SH-SY5Y (cell line): Measurements from ENCODE around the gene HOXC11.

Experiments
- GATA2 ChIP-seq: IDR thresholded peaks from 2 replicates; pipeline ENCODE4 v1.6.1; 2011; ENCODE audit warnings: mild to moderate bottlenecking, low read depth, low read length
- GATA3 ChIP-seq: IDR thresholded peaks from 2 replicates; pipeline ENCODE4 v1.6.1; 2011; ENCODE audit warnings: low read depth, mild to moderate bottlenecking, low read length, moderate library complexity

GRCh38 chr12:54026640-54027441 lies 53.9 kb downstream of the HOXC11 start:
- TF ChIP-seq GATA2 (no peak), GATA3 (no peak)
